ENCODE measurements around the gene G6PD.
"Not testable (repeated sequence)": the region's sequence is repeated elsewhere in the genome, so short reads cannot be mapped to it uniquely, and the experiment has no call there.

- TF ChIP-seq CTCF, POLR2A (IDR thresholded peaks at IDR 0.05): not testable (repeated sequence)
Measured at GRCh38 chrX:154540365-154540764, 6.3 kb downstream of the G6PD start.

Data from esophagus squamous epithelium (tissue), 4 donors.